ENCODE results near the gene CFAP77. TPM values are rescaled to one million over a fixed set of nuclear protein-coding genes. Genes with fewer than 3 reads are reported as not detected.

CFAP77 gene
- total RNA-seq, 1 donor from 2014 or later: not detected

GRCh38 chr9:132614324-132614723 lies 204.3 kb downstream of the CFAP77 start:
- Histone ChIP-seq H3K27me3 (no peaks in the 10 kb centered on the region), H3K9me3 (no peaks in the 10 kb centered on the region), H3K4me3 (no peak overlapping the region), H3K27ac (no peak overlapping the region), H3K4me1 (no peaks in the 10 kb centered on the region), H3K36me3 (peaks cover 91% of the 10 kb centered on the region)
- no peak for TF ChIP-seq CTCF (IDR thresholded peaks at IDR 0.05)
- intact Hi-C loops (cut with DNase I): no loop called here
- ATAC-seq (no peak), DNase-seq (no peak)

- DNase-seq (no peak), ATAC-seq (no peak)
- Histone ChIP-seq H3K27ac (no peak overlapping the region), H3K4me3 (no peak overlapping the region), H3K4me1 (no peaks in the 10 kb centered on the region), H3K27me3 (no peaks in the 10 kb centered on the region), H3K36me3 (peaks cover 85% of the 10 kb centered on the region), H3K9me3 (no peaks in the 10 kb centered on the region)
- no peak for TF ChIP-seq CTCF (IDR thresholded peaks at IDR 0.05)
- intact Hi-C loops (cut with DNase I): no loop called here
Measured at GRCh38 chr9:132615774-132616173, 205.8 kb downstream of the CFAP77 start.

GRCh38 chr9:132616725-132617124 lies 206.7 kb downstream of the CFAP77 start:
- Histone ChIP-seq H3K9me3 (no peaks in the 10 kb centered on the region), H3K4me3 (no peak overlapping the region), H3K27me3 (no peaks in the 10 kb centered on the region), H3K4me1 (no peaks in the 10 kb centered on the region), H3K27ac (no peak overlapping the region), H3K36me3 (peaks cover 81% of the 10 kb centered on the region)
- ATAC-seq (no peak), DNase-seq (no peak)
- intact Hi-C loops (cut with DNase I): no loop called here
- no peak for TF ChIP-seq CTCF (IDR thresholded peaks at IDR 0.05)

- no peaks in the 10 kb centered on the region for H3K27me3 ChIP-seq
- no peak for TF ChIP-seq CTCF (IDR thresholded peaks at IDR 0.05)
- no peak overlapping the region for H3K4me3 ChIP-seq
- ATAC-seq (peak; percentile 66), DNase-seq (no peak)
- peaks cover 63% of the 10 kb centered on the region for H3K36me3 ChIP-seq
- H3K27ac ChIP-seq: no peak overlapping the region
- H3K4me1 ChIP-seq: no peaks in the 10 kb centered on the region
- H3K9me3 ChIP-seq: no peaks in the 10 kb centered on the region
- intact Hi-C loops (cut with DNase I): no loop called here
Measured at GRCh38 chr9:132622159-132622558, 212.1 kb downstream of the CFAP77 start.

Other genes with a start within 250 kb of the CFAP77 start
- 7.6 TPM for gene NTNG2, start 248.2 kb upstream of the CFAP77 start, total RNA-seq
- gene SETX, start 55.2 kb upstream of the CFAP77 start, total RNA-seq: 56.9 TPM
- gene TTF1, start 3.4 kb upstream of the CFAP77 start, total RNA-seq: 12.1 TPM
- not detected for gene BARHL1, start 172.4 kb downstream of the CFAP77 start, total RNA-seq